ENCODE measurements around the gene CEP63.

The CEP63 gene

DNA sequence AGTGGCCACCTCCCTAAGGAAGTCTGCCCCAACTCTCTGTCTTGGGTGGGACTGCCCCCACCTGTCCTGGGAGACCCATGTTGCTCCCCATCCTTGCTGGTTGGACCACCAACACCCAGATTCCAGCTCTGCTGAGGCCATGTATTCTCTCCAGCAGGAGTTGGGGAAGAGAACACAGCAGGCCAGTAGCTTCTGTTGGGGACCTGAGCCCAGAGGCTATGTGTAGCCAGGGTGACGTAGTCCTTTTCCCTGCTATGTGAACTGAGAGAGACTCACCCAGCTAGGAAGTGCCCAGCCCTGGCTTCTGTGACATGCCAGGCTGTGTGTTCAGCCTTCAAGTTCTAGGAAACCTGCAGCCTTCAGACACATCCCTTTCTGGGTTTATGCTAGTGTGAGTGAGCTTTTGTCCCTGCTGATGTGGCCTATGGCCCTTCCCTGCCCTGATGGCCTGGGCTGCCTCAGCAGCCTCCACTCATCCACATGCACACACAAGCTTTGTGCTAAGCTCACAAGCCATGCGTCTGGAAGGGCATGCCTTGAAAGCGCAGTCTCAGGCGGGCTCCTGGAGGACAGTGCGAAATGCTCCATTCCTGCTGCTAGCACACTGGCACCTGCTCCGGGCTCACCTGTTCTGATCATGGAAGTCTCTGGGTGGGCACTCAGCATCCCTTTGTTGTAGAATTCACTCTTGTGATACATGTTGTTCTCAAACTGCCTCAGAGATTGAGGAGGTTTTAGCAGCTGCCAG lies 122.3 kb downstream of the CEP63 start:
- no peak for DNase-seq (ENCODE audit: low read depth, low spot score)

DNA sequence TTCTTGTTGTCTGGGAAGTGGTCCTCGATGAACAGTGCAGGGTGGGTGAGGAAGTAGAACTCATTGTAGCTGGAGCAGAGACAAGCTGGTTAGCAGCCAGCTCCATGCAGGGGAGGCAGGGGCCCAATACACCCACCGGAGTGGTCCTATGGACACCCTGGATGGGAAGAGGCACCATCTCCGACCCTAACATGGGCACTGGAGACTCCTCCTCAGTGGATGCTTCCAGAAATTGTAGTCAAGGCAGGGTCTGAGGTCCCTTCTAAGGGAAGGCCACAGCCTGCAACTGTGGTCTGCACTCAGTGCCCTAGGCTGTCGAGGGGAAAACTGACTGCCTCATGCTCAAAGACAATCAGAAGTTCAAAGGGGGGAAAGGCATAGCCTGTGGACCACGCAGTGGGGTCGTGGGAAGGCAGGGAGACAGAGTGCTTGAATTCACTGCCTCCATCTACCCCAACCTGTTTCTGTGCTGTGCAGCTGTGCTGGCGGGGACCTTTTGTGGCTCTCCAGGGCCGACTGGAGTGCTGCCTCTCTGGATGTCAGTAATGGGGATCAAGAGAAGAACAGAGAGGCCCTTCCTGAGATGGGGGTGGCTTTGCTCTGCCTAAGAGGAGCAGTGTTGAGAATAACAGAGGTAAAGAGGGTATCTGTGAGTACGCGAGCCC lies 123.0 kb downstream of the CEP63 start:
- DNase-seq (ENCODE audit: low read depth, low spot score), result no peak

DNA sequence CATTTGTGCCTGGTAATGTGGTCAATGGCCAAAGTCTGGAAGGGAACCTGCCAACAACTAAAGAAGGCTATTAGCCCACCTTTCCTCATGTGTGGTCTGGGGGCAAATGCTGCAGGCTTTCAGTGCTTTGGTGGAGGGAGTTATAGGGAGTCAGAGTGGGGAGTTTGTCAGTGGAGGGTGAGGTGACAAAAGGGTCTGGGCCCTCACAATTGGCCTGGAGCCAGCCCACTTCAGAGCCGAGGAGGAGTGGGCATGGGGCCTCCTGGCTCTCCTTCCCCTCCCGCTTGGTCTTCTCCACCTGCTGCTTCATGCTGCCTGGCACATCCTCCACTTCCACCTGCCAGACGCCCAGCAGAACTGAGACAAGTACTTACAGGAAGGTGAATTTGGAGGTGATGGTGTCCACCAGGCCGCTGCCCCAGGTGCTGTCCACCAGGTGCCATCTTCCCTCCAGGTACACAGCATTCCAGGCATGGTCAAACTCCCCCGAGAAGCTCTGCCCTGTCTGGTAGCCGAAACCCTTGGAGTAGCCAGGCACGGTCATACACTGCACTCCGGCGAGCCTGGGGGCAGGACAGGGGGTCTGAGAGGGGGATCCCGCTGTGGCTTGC lies 124.1 kb downstream of the CEP63 start:
- DNase-seq (ENCODE audit: low read depth, low spot score), result no peak

DNA sequence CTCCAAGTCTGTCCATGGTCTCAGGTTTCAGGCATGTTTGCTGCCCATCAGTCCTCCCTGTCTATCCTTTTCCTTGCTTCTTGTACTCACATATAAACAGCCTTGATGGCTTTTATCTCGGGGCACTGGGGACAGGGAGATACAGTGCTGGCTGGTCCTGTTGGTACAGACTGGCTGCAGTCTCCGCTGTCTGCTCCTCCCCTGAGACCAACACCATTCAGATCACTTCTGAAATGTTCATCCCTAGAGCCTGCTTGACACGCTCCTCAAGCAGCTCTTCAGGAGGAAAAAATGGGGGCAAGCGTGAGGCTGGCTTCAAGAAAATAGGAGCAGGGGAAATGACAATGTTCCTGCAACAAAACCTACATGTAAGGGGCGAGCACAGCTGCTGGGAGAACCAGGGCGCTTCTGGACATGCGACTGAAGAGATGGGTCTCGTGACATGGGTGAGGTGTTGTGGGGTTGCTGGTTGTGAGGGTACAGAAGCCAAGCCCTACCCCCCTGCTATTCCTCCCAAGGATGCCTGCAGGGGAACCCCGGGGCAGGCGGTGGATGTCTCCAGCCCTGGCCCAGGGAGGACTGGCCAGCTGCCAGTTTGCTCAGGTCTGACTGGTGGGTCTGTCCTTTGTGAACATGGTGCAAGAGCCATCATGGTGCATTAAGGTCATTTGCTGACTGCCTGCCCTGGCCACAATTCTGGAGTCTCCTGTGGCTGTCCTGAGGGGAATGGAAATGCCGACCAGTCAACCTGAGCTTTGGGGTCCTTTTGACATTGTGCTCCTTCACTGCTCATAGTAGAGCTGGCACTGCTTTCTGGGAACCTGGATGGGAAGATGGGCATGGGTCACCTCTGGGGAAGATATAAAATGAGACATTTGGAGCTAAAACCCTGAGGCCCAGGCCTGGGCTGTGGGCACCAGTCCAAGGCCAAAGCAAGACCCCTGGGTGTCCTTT lies 124.9 kb downstream of the CEP63 start:
- no peak for DNase-seq (ENCODE audit: low read depth, low spot score)

DNA sequence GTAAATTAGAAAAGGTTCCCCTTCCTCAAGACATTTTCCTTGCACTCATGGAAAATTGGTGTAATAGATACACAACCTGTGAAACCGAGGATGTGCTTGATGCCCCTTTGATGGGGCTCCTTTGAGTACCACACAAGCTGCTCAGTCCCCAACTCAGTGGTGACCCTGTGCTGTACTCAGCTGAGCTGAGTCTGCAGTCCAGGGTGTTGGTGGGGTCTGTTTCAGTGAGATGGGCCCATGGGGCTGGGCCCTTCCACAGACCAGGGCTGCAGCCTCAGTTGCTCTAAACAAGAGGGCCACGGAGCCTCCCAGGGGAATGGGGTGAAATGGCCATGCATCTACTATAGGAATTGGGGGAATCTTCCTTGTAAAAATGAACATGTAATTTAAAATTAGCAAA lies 125.7 kb downstream of the CEP63 start:
- no peak for DNase-seq (ENCODE audit: low read depth, low spot score)

DNA sequence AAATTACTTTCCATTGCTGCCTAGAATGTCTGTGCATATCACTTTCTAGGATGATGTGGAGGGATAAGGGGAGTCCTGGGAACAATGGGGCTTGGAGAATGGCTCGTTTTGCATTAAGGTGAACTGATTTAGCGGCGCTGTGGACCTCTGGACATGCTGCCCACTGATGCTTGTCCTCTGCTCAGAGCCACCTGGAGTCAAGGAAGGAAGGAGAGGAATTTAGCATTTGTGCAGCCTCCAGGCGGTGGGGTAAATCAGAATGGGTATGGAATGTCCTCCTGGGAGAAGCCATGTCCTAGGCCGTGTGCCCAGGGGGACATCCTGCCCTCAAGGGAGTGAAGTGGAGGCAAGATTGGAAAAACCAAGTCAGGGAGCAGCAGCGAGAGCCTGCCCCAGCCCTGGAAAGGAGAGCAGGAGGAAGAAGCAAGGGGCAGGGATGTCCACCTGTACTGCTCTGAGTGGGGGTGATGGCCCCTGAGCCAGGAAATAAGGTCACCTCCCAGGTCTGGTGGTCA lies 127.2 kb downstream of the CEP63 start:
- no peak for DNase-seq (ENCODE audit: low read depth, low spot score)

DNA sequence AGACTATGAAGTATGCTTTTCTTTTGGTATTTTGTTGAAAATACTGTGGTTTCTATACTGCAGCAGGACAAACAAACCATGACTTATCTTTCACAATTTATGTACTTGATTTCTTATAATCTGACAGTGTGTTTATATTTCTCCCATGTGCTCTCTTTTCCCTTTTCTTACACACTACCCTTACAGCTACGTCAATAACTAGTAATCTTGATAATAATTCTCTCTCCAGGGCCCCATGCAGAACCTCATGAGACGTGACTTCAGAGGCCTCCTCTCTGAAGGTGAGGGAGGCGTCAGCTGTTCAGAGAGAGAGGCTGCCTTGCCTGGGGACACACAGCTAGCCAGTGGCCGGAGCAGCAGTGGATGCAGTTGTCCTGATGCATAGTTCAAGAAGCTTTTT lies 129.1 kb downstream of the CEP63 start:
- no peak for DNase-seq (ENCODE audit: low read depth, low spot score)

DNA sequence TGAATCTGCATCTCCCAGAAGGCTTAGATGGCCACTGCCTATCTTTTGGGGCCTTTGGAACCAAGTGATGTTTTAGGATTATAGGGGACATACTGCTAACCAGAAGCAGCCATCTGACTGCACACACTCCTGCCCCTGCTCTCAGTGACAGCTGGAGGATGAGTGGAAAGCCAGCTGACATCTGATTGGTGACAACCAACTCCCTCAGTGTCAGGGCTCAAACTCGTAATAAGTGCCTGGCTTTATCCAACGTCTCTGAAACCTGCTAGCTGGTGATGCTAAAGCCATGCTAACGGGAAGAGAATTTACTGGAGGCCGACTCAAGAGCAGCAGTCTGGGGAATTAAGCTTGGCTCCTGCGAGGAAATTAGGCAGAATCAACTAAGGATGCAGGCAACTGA lies 129.9 kb downstream of the CEP63 start:
- no peak for DNase-seq (ENCODE audit: low read depth, low spot score)

DNA sequence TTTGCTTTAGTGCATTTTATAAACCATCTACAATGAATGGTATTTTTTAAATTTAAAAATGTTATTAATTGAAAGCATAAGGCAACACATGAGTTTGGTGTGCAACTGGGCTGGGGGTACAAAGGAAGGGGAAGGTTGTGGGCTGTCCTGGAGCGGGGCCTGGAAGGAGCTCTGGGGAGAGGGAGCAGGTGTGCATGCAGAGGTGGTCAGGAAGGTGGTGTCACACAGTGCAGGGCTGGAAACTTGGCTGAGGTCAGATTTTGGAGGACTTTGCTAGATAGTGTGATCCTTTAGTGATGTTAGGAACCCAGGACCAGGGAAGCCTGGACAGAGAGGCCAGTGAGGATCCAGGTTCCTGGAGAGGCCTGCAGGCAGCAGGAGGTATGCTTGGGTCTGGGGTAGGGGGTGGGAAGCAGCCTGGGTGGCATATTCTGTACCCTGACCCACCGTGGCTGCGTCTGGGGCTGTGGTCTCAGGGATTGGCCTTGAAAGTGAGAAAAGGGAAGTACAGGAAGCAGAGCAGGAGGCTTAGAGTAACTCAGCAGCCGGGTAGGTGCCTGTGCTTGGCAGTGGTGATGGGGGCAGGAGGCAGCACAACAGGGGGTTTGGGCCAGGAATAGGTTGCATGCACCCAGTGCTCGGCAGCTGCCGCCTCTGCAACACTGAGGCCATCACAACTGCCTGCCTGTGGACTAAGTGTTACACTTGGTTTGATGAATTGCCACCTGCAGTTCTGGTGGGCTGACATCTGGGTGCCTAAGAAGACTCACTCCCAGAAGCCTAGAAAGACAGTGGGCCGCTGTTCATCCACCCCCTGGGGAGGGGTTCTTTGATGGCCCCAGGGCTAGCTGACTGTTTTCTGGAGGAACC lies 132.0 kb downstream of the CEP63 start:
- no peak for DNase-seq (ENCODE audit: low read depth, low spot score)

DNA sequence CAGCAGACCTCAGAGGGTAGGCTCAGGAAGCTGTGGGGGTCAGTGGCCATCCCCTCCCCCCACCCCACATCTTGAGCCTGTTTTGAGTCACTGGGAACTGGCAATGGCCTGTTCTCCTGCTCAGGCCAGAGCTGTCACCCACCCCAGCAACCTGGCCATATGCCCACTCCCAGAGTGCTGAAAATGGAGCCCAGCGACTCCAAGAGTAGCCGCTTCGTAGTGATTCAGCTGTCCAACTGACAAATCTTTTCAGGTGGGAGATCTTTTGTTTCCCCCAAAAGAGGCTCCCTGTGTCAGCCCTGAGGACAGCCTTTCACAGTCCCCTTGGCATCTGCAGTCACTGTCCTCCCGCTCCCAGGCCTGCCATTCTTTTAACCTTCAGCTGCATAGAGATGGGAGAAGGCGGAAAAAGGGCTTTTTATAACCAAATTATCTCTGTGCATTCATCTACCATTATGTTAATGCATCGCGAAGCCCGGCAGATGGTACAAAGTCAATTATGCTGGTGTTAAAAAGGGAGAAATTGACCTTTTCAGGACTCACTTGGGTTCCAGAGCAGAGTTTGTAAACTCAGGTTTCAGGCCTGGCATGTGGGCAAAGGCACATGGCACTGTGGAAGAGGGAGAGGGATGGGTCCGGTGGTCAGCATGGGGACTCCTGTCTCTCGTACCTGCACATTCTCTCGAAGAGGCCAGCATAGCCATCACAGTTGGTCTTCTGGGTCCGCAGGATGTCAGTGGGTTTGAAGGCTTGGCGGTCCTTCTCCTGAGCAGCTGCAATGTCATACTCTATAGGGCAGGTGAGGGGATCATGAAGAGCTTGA lies 132.8 kb downstream of the CEP63 start:
- DNase-seq (ENCODE audit: low read depth, low spot score), result no peak

DNA sequence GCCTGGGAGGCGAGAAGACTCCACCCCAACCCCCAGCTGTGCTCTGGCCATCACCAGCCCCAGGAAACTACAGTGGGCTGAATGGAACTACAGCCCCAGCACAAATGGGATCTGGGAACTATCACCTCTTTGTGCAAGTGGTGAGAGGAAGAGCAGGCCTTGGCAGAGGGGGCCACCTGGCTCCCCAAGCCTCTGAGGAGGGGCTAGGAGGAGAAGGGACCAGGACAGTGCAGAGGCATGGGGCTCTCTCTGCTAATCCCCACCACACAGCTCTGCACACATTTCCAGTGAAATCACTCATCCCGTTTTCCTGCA lies 133.4 kb downstream of the CEP63 start:
- no peak for DNase-seq (ENCODE audit: low read depth, low spot score)

DNA sequence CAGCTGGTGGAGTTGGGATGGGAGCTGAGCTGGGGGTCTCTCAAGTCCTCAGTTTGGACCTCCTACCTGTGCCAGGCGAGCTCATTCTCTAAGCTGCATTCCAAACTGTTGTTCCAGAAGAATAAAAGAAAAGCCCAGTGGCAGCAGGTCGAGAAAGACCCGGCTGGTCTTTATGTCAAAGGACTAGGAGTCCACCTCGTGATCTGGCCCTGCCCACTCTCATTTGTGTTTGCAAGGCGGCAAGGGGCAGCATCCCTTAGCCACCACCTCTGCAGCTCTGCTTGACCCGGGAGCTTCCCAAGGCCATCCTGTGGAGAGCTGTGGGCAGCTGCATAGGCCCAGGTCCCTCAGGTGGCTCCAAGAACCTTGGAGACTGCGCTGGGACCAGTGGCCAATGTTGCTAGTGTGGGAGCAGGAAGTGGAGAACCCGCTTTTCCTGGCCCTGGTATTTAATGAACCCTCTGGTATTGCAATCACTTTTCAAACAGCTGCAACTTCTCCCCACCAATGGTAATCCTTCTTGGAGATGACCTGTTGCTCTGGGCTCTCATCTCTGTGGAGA lies 134.1 kb downstream of the CEP63 start:
- no peak for DNase-seq (ENCODE audit: low read depth, low spot score)

DNA sequence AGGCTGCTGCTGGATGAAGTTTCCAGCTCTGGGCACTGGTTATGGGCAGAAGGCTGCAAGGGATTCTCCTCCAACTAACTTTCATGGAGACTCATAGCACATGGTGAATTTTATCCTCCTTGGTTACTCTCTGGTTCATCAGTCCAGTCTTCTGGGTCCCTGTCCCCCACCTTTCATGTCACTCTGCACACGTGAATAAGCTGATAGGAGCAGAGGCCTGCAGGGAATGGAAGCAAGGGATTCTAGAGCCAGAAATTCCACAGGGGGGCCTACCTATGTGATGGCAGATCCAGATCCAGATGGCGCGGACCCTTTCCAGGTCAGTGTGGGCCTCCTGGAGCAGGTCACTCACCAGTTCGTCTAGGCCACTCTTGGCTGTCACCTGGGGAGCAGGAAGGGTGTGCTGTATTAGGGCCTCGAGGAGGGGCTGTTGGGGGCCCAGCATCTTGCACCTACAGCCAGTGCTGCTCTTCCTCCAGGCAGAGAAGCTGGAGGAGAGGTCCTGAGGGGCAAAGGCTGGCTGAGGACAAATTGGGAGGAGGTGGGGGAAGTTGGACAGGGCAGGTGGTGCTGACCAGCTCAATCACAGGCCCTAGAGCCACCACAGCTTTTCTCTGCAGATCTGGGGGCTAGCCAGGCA lies 134.7 kb downstream of the CEP63 start:
- DNase-seq (ENCODE audit: low read depth, low spot score), result no peak

DNA sequence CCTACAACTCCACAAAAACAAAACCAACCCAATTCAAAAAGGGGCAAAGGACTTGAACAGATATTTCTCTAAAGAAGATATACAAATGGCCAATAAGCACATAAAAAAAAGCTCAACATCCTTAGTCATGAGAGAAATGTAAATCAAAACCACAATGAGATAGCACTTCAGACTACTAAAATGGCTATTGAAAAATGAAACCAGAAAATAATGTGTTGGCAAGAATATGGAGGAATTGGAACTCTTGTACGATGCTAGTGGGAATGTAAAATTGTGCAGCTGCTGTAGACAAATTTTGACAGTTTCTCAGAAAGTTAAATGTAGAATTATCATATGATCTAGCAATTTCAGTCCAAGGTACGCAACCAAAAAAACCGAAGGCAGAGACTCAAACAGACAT lies 136.0 kb downstream of the CEP63 start:
- no peak for DNase-seq (ENCODE audit: low read depth, low spot score)

DNA sequence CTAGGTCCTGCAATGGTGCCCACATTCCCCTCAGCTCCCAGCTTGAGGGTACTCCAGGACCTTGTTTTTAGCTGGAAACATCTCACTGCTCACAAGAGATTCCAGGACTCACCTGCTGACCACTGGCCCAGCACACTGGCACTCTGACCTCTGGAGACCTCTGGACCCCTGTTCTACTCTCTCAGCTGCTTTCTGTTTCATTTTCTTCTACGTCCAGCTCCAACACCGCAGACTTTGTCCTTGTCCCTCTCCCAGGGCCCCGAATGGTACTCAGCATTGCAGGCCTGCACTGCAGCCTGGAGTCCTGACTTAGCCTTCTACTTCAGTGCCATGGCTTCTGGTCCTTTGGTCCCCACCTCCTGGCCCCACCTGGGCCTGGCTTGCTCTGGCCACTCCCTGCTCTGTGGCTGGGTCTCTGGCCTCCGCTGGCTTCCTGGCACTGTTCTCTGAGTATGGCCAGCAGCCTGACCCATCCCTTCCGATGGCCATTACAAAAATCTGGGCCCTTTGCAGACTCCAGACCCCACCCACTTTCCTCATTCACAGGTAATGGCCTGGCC lies 137.0 kb downstream of the CEP63 start:
- no peak for DNase-seq (ENCODE audit: low read depth, low spot score)

DNA sequence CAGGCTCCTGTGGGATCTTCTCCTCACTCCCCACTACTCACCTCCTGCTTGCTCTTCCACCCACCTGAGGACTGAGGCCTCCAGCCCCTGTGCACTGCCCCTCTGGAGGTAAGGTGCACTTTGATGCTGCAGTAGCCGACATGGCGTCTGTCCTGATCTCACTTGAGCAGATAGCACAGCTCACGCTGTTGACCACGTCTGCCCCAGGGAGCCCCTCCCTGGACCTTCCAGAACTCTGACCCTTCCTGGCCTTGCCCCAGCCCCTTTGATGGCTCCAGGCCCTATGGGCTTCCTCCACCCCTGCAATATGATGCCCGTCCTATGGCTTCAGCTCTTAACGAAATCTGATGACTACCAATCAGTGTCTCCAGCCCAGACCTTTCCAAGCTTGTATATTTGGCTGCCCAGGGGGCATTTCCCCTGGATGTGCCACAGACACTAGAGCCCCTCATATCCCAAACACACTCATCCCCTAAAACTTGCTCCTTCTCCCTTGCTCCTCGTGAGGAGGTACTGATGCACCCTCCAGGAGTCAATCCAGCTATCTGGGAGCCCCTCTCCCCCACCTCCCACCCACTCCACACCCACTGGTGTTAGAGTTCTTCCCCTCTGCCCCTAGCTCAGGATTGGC lies 137.9 kb downstream of the CEP63 start:
- DNase-seq (ENCODE audit: low read depth, low spot score), result no peak
